Naive thymus-derived CD4-positive, alpha-beta T cell (primary cell): ENCODE data around the gene MOV10. TPM values are rescaled to one million over a fixed set of nuclear protein-coding genes. Genes with fewer than 3 reads are reported as not detected.
"Not testable (repeated sequence)": the region's sequence is repeated elsewhere in the genome, so short reads cannot be mapped to it uniquely, and the experiment has no call there.

ENCODE experiments used
- ATAC-seq: fragments of 150-1000 bp; cut with Tn5 transposase; 2 replicates; pipeline ENCODE4 v1.10.0; 2021; ENCODE audit warnings: mild to moderate bottlenecking, moderate library complexity
- CTCF ChIA-PET: fragments of 350-600 bp; sonication (Branson Sonifier 250); formaldehyde crosslinking; loops from one replicate; lab custom pipeline; 2021; ENCODE audit warnings: antibody characterized with exemption; lab: Charles Lee
- POLR2A ChIA-PET: fragments of 350-600 bp; sonication (Branson Sonifier 250); formaldehyde crosslinking; loops from one replicate; lab custom pipeline; 2021; ENCODE audit warnings: antibody characterized with exemption, inconsistent platforms; lab: Charles Lee
- DNase-seq, 9 donors: peaks; one replicate each; pipeline versions ENCODE4 v3.0.0 to v3.0.0-alpha.2; 2020 to 2022; ENCODE audit warnings: mixed read lengths in 1 of 9
- H3K27ac ChIP-seq: one replicate; pipeline ENCODE4 v1.7.0; 2013; ENCODE audit warnings: mild to moderate bottlenecking, low read depth, low read length, moderate library complexity
- H3K27me3 ChIP-seq, 2 donors: one replicate each; pipeline ENCODE4 v1.7.0; 2013; ENCODE audit warnings: low read length in 2 of 2, mild to moderate bottlenecking in 2 of 2, moderate library complexity in 2 of 2; ENCODE audit not compliant: control insufficient read depth in 2 of 2, insufficient read depth in 2 of 2
- H3K36me3 ChIP-seq, 3 experiments: 1 replicate in 2 of 3; 2 replicates in 1 of 3; pipeline ENCODE4 v1.7.0; 2013; ENCODE audit warnings: low read length in 3 of 3, mild to moderate bottlenecking in 3 of 3, moderate library complexity in 1 of 3; ENCODE audit not compliant: insufficient read depth in 3 of 3, control insufficient read depth in 2 of 3
- H3K4me1 ChIP-seq, 2 donors: one replicate each; pipeline ENCODE4 v1.7.0; 2013; ENCODE audit warnings: low read length in 2 of 2, mild to moderate bottlenecking in 2 of 2, moderate library complexity in 1 of 2; ENCODE audit not compliant: control insufficient read depth in 2 of 2, insufficient read depth in 2 of 2
- H3K4me3 ChIP-seq: 2 replicates; pipeline ENCODE4 v1.7.0; 2013; ENCODE audit warnings: mild to moderate bottlenecking, low read length
- H3K9me3 ChIP-seq, 3 experiments: 1 replicate in 2 of 3; 2 replicates in 1 of 3; pipeline ENCODE4 v1.7.0; 2013; ENCODE audit warnings: low read length in 3 of 3; ENCODE audit not compliant: control insufficient read depth in 2 of 3
- H3K27ac Mint-ChIP-seq, 9 donors: one replicate each; pipeline ENCODE4 v1.8.0; 2020 to 2022; ENCODE audit warnings: mixed read lengths in 9 of 9, mild to moderate bottlenecking in 8 of 9, moderate library complexity in 5 of 9, inconsistent platforms in 2 of 9
- H3K27me3 Mint-ChIP-seq, 5 donors: one replicate each; pipeline ENCODE4 v1.8.0; 2021 to 2022; ENCODE audit warnings: mixed read lengths in 5 of 5, mild to moderate bottlenecking in 1 of 5
- H3K36me3 Mint-ChIP-seq, 5 donors: one replicate each; pipeline ENCODE4 v1.8.0; 2020 to 2022; ENCODE audit warnings: mixed read lengths in 5 of 5, mild to moderate bottlenecking in 3 of 5, inconsistent platforms in 1 of 5
- H3K4me1 Mint-ChIP-seq, 7 donors: one replicate each; pipeline ENCODE4 v1.8.0; 2020 to 2022; ENCODE audit warnings: mixed read lengths in 7 of 7, mild to moderate bottlenecking in 3 of 7, inconsistent platforms in 1 of 7
- H3K4me3 Mint-ChIP-seq, 10 donors: one replicate each; pipeline ENCODE4 v1.8.0; 2020 to 2022; ENCODE audit warnings: mild to moderate bottlenecking in 10 of 10, mixed read lengths in 10 of 10, moderate library complexity in 6 of 10, inconsistent platforms in 2 of 10
- H3K9me3 Mint-ChIP-seq, 11 donors: one replicate each; pipeline ENCODE4 v1.8.0; 2020 to 2022; ENCODE audit warnings: mixed read lengths in 11 of 11, mild to moderate bottlenecking in 4 of 11, inconsistent platforms in 1 of 11, moderate library complexity in 1 of 11
- intact Hi-C, 2 donors: fragments of 100-400 bp; cut with micrococcal nuclease; formaldehyde crosslinking; loops; one replicate each; pipeline ENCODE4 v1.15.1; 2023
- polyA plus RNA-seq, 2 donors: library from polyadenylated mRNA; unstranded; fragments of 300-500 nt; fragmentation: Illumina TruSeq; gene quantifications; one replicate each; pipeline ENCODE4 v1.2.3, GENCODE V29; 2021
- total RNA-seq, 6 experiments: library from RNA in 5 of 6; stranded (reverse) in 5 of 6; gene quantifications; 1 replicate in 5 of 6; 2 replicates in 1 of 6; pipeline ENCODE4 v1.2.3 and lab custom pipeline; 2021 to 2026

Gene MOV10
- total and polyA plus RNA-seq, 7 experiments from 2014 or later: 26.1 to 126 (median 87.1) TPM

DNA sequence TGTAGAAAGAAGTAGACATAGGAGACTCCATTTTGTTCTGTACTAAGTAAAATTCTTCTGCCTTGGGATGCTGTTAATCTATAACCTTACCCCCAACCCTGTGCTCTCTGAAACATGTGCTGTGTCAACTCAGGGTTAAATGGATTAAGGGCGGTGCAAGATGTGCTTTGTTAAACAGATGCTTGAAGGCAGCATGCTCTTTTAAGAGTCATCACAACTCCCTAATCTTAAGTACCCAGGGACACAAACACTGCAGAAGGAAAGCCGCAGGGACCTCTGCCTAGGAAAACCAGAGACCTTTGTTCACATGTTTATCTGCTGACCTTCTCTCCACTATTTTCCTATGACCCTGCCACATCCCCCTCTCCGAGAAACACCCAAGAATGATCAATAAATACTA lies 54.6 kb downstream of the MOV10 start:
- DNase-seq, intact Hi-C loops: not testable (repeated sequence)

DNA sequence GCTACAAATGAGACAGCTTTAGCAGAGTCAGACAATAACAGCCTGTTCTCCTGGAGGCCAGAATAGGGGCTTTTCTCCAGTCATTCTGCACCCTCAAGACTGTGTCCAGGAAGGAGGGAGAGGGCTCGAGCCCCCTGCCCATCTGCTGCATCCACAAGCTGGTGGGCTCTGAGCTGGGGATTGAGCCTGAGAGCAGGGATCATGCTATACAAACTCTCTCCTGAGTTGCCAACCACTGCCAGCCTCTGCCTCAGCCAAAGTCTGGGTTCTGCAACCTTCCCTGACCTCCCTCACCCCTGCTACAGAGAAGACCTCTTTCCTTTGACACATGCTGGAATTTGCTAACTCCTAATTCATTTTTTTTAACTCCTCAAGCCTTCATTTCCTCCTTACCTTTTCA lies 55.5 kb downstream of the MOV10 start:
- Histone ChIP-seq H3K27me3 (no peaks in the 10 kb centered on the region), H3K9me3 (no peaks in the 10 kb centered on the region), H3K4me3 (no peak overlapping the region), H3K36me3 (no peaks in the 10 kb centered on the region), H3K4me1 (no peaks in the 10 kb centered on the region), H3K27ac (no peak overlapping the region)
- peaks cover 0 to 9% (median 7%) of the 10 kb centered on the region in 5 donors for H3K27me3 Mint-ChIP-seq
- peak overlapping the region in 1 of 9 donors; percentile 43 for H3K27ac Mint-ChIP-seq
- H3K9me3 Mint-ChIP-seq: no peaks in the 10 kb centered on the region
- ChIA-PET POLR2A (interaction anchor here (0.7 kb wide), 1 partner anchor 319 kb away, joined by 5 read pairs; no protein-coding TSS in a partner anchor), CTCF (interaction anchor here (0.5 to 1.1 kb wide), 2 partner anchors 21 to 343 kb away, joined by 3 to 4 read pairs; partner anchors contain the start of gene LRIG2)
- H3K36me3 Mint-ChIP-seq: no peaks in the 10 kb centered on the region
- DNase-seq (no peak), ATAC-seq (no peak)
- H3K4me3 Mint-ChIP-seq: no peak overlapping the region
- no peaks in the 10 kb centered on the region for H3K4me1 Mint-ChIP-seq
- intact Hi-C loops: no loop called here

More for the DNA sequence above, 54.6 kb downstream of the MOV10 start:
- H3K4me1 Mint-ChIP-seq, H3K36me3 Mint-ChIP-seq, H3K4me3 Mint-ChIP-seq, H3K4me3 ChIP-seq, H3K36me3 ChIP-seq, ATAC-seq, H3K27me3 ChIP-seq, POLR2A ChIA-PET, H3K27me3 Mint-ChIP-seq, H3K9me3 ChIP-seq, H3K9me3 Mint-ChIP-seq, H3K27ac Mint-ChIP-seq, H3K4me1 ChIP-seq, CTCF ChIA-PET, H3K27ac ChIP-seq: not testable (repeated sequence)

DNA sequence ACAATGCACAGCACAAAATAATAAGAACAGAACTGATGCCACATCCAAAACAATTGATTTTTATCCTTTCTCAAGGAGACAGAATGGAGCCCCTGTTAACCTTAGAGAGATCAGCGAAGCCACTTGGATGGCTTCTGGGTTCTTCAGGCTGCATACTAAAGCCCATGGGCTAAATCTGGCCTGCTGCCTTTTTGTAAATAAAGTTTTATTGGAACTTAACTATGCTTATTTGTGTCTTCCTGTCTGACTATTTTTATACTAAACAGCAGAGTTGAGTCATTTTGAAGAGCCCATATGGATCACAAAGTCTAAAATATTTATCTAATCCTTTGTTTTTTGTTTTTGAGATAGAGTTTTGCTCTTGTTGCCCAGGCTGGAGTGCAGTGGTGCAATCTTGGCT lies 57.0 kb downstream of the MOV10 start:
- CTCF ChIA-PET: no interaction called here
- H3K4me3 ChIP-seq: no peak overlapping the region

DNA sequence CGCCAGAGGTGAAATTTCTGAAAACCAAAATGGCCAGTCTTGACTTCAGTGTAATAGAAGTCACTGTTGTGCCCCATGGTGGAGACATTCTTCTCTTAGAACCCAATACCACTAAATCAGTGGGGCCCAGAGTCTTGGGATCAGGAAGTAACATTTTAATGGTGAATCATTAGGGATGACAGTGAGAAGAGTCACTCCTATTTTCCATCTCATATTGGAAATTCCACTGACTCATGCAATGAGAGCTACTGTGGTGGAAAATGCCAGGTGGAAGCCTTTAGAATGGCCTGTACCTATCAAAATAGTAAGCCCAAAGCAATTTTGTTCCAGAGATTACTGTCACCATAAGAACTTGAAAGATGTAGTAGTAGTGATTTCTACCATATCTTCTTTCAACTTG lies 61.3 kb downstream of the MOV10 start:
- peaks cover 27 to 41% (median 32%) of the 10 kb centered on the region in 5 donors for H3K27me3 Mint-ChIP-seq
- peaks cover 0 to 5% (median 0%) of the 10 kb centered on the region in 5 donors for H3K36me3 Mint-ChIP-seq
- Histone ChIP-seq H3K4me3 (no peak overlapping the region), H3K27ac (no peak overlapping the region), H3K4me1 (no peaks in the 10 kb centered on the region), H3K9me3 (no peaks in the 10 kb centered on the region), H3K36me3 (no peaks in the 10 kb centered on the region), H3K27me3 (no peaks in the 10 kb centered on the region)
- H3K27ac Mint-ChIP-seq: no peak overlapping the region
- H3K4me1 Mint-ChIP-seq: no peaks in the 10 kb centered on the region
- POLR2A ChIA-PET: no interaction called here
- H3K4me3 Mint-ChIP-seq: no peak overlapping the region
- no peak for ATAC-seq
- intact Hi-C loops: no loop called here
- DNase-seq: no peak
- H3K9me3 Mint-ChIP-seq: peaks cover 0 to 11% (median 4%) of the 10 kb centered on the region in 11 donors
- CTCF ChIA-PET: no interaction called here

More for the DNA sequence above, 57.0 kb downstream of the MOV10 start:
- H3K9me3 ChIP-seq: no peaks in the 10 kb centered on the region
- no peaks in the 10 kb centered on the region for H3K4me1 Mint-ChIP-seq
- POLR2A ChIA-PET: no interaction called here
- H3K27me3 Mint-ChIP-seq: peaks cover 0 to 9% (median 7%) of the 10 kb centered on the region in 5 donors
- no peak for DNase-seq
- intact Hi-C loops: no loop called here
- H3K4me3 Mint-ChIP-seq: no peak overlapping the region
- H3K9me3 Mint-ChIP-seq: no peaks in the 10 kb centered on the region
- H3K27ac Mint-ChIP-seq: peak overlapping the region in 1 of 9 donors; percentile 11
- no peaks in the 10 kb centered on the region for H3K4me1 ChIP-seq
- H3K27me3 ChIP-seq: no peaks in the 10 kb centered on the region
- H3K27ac ChIP-seq: no peak overlapping the region
- ATAC-seq: no peak
- no peaks in the 10 kb centered on the region for H3K36me3 Mint-ChIP-seq
- H3K36me3 ChIP-seq: no peaks in the 10 kb centered on the region

DNA sequence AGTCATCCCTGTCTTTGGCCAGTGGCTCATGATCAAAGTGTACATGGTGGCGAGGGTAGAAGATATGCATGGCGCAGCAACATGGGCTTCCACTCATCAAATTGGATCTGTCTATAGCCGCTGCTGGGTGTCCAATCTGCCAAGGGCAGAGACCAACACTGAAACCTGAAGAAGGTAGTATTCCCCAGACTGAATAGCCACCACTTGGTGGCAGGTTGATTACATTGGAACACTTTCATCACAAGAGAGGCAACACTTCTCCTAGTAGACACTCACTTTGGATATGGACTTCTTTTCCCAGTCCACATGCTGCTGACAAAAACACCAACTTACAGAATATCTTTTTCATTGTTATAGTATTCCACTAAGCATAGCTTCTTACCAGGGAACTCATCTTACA lies 63.1 kb downstream of the MOV10 start:
- POLR2A ChIA-PET: no interaction called here
- ATAC-seq: no peak
- H3K4me3 Mint-ChIP-seq: no peak overlapping the region

DNA sequence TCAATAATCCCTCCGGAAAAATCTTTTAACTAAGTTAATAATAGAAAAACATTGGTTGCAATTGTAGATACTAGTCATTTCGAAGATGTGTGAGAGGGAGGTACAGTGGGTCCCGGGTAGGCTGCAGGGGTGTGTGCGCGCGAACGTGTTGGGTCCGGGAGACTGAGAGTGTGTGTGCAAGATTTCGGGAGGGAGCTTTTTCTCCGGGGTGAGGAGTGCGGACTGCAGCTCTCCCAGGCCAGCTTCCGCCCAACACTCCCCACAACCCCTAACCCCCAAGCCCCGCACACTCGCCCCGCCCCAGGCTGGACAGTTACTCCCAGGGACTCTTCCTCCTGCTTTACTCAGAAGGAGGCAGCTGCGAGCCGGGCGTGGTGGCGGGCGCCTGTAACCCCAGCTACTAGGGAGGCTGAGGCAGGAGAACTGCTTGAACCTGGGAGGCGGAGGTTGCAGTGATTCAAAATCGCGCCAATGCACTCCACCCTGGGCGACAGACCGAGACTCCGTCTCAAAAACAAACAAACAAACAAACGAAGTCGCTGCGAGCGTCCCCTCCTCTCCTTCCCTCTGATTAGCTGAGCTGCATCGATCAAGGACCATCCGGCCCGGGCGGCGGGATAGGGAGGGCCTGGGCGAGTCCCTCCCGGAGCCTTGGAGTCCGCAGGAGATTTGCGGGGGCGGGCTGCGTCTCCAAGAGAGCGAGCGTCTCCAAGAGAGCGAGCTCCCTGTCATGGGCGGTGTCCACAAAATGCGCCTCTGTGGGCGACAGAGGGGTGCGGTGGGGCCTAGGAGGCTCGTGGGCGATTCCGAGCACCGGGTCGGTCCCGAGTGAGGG lies 68.9 kb downstream of the MOV10 start:
- no peaks in the 10 kb centered on the region for H3K36me3 ChIP-seq
- H3K27ac Mint-ChIP-seq: no peak overlapping the region
- H3K9me3 ChIP-seq: no peaks in the 10 kb centered on the region
- H3K36me3 Mint-ChIP-seq: peaks cover 0 to 8% (median 2%) of the 10 kb centered on the region in 5 donors
- H3K4me3 ChIP-seq: no peak overlapping the region
- H3K27me3 Mint-ChIP-seq: peaks cover 72 to 84% (median 78%) of the 10 kb centered on the region in 5 donors
- no peaks in the 10 kb centered on the region for H3K27me3 ChIP-seq
- intact Hi-C loops: no loop called here
- ATAC-seq: no peak
- H3K27ac ChIP-seq: no peak overlapping the region
- peak overlapping the region in 7 of 10 donors; percentile 10 to 66 (median 49) for H3K4me3 Mint-ChIP-seq
- H3K4me1 ChIP-seq: no peaks in the 10 kb centered on the region
- POLR2A ChIA-PET: no interaction called here
- CTCF ChIA-PET: interaction anchor here (0.6 kb wide), 1 partner anchor 852 kb away, joined by 3 read pairs; no protein-coding TSS in a partner anchor
- DNase-seq: no peak
- H3K4me1 Mint-ChIP-seq: peaks cover 0 to 12% (median 7%) of the 10 kb centered on the region in 7 donors
- peaks cover 0 to 15% (median 5%) of the 10 kb centered on the region in 11 donors for H3K9me3 Mint-ChIP-seq

More for the DNA sequence above, 63.1 kb downstream of the MOV10 start:
- intact Hi-C loops: no loop called here
- no peaks in the 10 kb centered on the region for H3K4me1 ChIP-seq
- no peaks in the 10 kb centered on the region for H3K4me1 Mint-ChIP-seq
- H3K36me3 Mint-ChIP-seq: peaks cover 0 to 5% (median 0%) of the 10 kb centered on the region in 5 donors
- CTCF ChIA-PET: no interaction called here
- H3K9me3 Mint-ChIP-seq: peaks cover 0 to 11% (median 4%) of the 10 kb centered on the region in 11 donors
- DNase-seq: no peak
- no peaks in the 10 kb centered on the region for H3K9me3 ChIP-seq
- H3K27ac Mint-ChIP-seq: no peak overlapping the region
- H3K27me3 ChIP-seq: no peaks in the 10 kb centered on the region
- H3K27me3 Mint-ChIP-seq: peaks cover 43 to 59% (median 50%) of the 10 kb centered on the region in 5 donors
- no peak overlapping the region for H3K4me3 ChIP-seq
- no peak overlapping the region for H3K27ac ChIP-seq
- H3K36me3 ChIP-seq: no peaks in the 10 kb centered on the region
